Measurements from ENCODE around the gene OXSR1. TPM values are rescaled to one million over a fixed set of nuclear protein-coding genes. Genes with fewer than 3 reads are reported as not detected.

OXSR1 gene
- 43.1 TPM for polyA plus RNA-seq (2013, experiment 1 of 2; ENCODE audit: insufficient read length)
- 41.0 TPM for polyA plus RNA-seq (2013, experiment 2 of 2; ENCODE audit: insufficient read length)

DNA sequence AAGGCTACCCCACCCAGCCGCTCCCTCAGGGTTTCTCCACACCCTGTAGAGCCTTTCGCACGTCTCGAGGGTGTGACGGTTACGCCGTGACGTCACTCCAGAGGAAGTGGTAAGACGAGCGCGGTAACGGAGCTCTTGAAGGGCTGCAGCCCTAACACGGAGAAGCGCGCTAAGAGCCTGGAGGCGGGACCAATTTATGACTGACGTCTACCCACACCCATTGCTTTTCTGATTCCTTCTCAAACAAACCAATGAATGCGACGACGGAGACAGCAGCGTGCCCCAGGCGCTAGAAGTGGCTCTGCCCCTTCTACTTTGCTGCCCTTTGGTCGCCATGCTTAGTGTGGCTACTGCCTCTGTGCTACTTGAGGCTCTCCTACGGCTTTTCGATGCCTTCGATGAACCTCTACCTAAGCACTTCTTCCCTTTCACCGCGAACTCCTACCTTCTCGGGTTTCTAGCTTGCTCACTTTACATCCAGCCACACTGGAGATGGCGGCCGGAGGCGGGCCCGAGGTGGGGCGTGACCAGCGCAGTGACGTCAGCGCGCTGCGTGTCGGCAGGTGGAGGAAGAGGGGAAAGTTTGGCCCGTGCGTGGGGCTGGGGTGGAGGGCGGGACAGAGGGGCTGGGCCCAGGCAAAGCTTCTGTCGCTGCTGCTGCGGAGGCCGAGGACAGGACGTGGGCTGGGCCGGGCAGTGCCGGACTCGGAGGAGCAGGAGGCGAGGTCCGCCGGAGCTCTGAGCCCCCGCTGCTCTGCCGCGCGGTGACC, at the start of gene OXSR1:
Gene OXSR1 (plus strand): TSS at position 586 of the 770 bp plus-strand sequence. CDS start 340 bp downstream, outside the sequence.
- DNase-seq: peak; percentile 100

DNA sequence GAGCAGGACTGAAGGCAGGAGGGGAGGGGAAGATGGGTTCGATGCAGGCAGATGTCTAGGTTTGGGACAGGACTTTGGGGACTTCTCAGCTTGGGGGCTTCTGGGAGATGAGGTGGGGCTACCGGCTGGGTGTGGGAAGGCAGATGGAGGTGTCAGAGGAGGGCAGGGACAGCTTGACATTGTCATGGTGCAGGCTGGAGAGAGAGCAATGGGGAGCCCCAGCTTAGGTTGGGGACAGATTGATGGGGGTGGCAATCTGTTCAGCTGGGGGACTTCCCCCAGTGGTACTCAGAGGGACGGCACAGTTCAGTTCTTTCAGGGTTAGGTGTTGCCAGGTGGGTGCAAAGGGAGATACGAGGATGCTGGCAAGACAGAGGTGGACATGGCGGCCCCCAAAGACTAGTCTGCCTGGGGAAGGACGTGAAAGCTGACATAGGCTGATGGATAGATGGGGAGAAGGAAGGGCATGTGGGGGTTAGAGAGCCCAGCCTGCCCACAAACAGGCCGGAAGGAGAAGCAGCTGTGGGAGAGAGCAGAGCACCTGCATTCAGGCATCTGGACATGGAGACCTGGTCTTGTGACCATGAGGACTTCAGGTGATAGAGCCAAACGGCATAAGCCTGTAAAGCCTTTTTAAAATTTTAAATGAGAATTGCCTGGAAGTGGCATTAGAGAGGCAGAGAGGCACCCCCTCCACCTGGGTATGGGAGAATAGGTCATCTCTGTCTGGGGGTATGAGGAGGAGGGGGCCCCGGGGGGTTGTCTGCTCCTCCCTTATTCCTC, 49.5 kb upstream of the OXSR1 start:
- DNase-seq: no peak

DNA sequence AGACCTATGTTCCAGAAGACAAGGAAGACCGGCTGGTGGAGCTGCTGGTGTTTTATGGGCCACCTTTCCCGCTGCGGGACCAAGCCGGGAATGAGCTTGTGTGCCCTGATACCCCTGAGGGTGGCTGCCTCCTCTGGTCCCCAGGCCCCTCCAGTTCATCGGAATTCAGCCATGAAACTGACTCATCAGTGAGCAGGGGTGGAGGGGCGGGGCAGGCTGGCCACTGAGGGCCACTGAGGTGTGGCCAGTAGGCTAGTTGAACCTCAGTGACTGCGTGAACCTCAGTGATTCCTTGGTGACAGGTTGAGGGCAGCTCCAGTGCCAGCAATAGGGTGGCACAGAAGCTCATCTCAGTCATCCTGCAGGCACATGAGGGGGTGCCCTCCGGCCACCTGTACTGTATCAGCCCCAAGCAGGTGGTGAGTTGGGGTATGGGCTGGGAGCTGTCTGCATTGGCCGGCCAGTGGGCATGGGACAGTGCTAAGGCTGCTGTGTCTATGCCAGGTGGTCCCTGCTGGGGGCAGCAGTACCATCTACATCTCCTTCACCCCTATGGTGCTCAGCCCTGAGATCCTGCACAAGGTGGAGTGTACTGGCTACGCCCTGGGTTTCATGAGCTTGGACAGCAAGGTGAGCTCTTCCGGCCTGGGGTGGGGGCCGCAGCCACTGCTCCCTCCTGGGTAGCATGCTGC, 48.7 kb upstream of the OXSR1 start:
- DNase-seq: no peak

DNA sequence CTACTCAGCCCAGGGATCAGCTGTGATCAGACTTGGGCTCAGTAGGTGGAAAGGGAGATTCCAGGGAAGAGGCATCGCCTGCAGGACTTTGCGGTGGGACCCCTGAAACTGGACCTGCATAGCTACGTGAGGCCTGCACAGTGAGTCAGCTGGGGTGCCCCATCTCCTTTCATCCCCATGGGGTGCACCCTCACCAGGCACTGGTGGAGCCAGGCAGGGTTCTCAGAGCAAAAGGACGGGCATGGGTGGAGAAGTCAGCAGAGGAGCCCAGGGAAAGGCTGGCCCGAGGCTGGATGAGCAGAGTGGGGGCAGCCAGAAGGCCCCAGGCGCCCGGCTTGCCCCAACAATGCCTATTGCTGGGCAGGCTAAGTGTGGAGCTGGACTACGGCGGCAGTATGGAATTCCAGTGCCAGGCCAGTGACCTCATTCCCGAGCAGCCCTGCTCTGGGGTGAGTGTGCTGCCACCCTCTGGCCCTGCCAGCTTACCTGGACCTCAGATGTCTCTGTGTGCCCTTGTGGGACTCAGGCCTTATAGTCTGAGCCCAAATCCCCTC, 48.1 kb upstream of the OXSR1 start:
- DNase-seq: no peak

DNA sequence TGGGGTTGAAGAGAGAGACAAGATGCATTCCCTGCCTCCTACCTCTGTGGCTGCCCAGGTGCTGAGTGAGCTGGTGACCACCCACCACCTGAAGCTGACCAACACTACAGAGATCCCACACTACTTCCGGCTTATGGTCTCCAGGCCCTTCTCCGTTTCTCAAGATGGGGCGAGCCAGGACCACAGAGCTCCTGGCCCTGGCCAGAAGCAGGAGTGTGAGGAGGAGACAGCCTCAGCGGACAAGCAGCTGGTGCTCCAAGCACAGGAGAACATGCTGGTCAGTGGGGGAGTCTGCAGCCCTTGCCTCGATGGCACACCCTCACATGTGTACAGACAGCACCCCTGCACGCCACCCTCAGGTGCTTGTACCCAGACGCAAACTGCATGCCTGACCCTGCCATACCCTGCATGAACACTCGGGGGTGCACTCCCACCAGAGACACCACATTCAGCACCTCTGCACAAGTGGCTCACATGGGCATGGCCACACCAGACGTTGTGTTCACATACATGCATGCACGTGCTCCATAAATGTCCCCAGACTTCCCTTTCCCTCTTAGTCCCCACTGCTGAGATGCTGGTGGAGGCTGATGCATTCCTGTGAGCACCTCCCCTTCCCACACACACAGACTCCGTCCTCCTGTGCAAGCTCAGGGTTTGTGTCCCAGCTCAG, 47.5 kb upstream of the OXSR1 start:
- peak; percentile 48 for DNase-seq

DNA sequence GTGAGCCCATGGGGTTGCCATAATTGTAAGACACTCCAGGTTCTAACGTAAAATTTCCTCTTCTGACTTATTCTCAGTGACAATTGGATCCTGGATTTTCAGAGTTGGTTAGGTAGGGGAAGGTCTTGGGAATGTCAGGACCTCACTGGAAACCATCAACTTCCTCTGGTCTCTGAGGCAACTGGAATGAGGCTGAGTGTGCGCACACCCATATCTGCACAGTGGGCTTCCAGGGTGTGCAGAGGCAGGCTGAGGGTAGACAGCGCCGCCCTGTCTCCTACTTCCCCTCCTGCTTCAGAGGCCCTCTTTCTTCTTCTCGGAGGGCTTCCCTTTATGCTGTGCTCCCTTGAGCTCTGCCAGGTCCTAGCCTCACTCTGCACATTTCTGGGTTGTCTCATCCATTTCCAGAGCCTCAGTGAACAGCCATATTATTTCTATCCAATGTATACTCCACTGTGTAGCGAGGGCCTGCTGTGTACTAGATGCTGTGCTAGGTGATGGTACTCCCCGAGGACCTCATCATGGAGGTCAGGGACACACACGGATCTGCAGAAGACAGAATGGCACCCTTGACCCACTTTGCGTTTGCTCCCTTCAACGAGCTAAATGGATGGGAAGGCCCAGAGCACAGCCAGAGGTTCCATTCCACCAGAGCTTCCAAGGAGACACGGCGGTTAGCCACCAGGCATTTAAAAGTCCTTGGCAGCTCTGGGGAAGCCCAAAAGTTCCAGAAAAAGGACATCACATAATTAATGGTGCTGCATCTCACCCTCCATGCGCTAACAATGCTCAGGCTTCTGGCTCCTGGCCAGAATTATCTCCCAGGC, 46.7 kb upstream of the OXSR1 start:
- DNase-seq: no peak

DNA sequence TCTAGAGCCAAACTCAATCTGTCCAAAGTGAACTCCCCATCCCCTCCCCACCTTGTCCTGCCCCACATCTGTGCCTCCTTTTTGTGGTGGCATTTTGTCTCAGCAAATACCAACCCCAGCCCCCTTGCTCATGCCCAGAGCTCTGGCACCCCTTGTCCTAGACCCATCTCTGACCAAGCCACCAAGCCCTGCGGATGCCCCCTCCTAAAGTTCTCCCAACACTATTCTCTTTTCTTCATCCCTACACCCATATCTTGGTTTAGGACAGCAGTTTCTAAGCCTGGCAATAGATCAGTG, 46.1 kb upstream of the OXSR1 start:
- DNase-seq: no peak

DNA sequence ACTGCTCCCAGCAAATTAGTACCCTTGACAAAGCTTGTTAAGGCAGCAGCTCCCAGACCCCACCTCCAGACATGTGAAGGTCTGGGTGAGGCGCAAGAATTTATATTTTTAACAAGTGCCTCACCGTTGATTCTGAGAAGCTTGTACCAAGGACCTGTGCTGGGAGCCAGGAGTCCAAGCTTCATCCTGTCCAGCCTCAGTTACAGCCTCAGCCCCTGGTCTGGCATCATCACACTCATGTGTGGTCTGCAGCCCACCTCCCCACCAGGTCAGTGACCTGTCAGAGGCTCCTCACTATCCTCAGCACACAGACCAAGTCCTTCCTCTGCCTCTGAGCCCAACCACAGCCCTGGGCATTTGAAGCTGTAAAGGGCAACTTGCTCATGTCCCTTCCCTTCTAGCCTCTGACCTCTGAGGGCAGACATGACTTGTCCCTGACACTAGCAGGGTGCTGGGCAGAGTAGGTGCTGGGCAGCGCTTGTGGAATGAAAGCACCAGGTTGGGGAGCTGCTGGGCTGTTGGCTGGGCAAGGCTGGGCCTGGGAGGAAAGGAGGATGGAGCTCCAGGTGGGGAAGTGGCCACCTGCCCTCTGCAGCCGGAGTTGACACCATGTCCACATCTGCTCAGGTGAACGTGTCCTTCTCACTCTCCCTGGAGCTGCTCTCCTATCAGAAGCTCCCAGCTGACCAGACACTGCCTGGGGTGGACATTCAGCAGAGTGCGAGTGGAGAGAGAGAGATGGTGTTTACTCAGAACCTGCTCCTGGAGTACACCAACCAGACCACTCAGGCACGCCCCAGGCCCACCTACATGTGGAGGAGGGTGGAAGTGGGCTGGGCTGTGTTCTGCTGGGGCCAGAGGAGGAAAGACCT, 45.3 kb upstream of the OXSR1 start:
- no peak for DNase-seq

DNA sequence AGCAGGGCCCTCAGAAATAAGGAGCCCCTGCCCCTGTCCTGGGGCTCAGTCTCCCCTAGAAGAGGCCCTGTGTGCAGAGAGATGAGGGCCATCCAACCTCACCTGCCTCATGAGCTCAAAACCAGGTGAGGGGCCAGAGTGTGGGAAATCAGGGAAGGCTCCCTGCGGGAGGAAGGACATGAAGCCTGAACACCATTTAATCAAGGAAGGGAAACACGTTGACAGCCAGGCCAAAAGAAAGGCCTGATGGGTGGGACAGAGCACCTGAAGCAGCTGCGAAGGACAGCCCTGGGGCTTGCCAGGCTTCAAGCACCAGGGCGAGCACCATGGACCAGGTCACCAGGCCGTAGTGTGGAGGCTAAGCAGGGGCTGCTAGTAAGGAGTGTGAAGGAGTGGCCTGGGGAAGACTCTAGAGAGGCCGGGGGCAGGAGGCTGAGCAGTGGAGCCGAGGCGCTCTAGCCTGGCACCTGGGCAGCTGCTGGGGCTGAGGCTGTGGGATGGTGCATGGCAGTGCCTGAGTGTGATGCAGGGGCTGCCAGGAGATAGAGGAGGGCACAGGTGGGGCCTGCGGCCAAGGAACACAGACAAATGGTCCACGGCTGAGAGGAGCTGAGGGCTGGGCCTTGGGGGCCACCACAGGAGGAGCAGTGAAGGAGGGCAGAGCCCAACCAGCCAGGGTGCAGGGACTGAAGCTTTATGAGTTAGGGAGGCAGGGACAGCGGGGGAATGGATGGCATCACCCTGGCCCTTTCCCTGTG, 44.5 kb upstream of the OXSR1 start:
- DNase-seq: no peak

DNA sequence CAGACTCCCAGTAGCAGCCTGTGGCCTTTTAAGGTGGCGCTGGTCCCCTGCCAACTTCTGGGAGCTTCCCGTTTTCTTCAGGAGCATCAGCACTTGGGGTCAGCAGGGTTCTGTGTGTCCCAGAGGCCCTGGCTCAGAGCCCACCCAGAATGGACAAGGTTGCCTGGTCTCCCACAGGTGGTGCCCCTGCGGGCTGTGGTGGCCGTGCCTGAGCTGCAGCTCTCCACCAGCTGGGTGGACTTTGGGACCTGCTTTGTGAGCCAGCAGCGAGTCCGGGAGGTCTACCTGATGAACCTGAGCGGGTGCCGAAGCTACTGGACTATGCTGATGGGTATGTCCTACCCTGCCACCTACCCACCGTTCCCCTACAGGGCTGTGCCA, 43.9 kb upstream of the OXSR1 start:
- no peak for DNase-seq

DNA sequence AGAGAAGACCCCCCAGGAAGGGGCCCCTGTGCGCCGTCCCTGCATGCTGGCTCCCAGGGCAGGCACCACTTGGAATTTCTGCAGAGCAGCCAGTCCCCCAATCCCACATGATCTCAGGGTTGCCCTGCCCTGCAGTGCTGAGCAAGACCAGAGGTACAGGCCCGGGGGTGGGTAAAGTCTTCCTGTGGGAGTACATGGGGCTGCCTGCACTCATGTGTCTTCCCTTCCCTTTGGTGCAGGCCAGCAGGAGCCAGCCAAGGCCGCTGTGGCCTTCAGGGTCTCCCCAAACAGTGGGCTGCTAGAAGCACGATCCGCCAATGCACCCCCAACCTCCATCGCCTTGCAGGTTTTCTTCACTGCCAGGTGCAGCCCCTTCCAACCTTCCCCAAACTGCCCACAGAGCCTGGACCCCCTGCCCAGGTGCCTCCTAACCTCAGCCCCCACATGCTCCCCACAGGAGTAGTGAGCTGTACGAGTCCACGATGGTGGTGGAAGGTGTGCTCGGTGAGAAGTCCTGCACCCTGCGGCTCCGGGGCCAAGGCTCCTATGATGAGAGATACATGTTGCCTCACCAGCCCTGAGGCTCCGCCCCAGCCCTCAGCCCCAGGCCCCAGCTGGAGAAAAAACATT, 43.4 kb upstream of the OXSR1 start:
- DNase-seq: no peak

DNA sequence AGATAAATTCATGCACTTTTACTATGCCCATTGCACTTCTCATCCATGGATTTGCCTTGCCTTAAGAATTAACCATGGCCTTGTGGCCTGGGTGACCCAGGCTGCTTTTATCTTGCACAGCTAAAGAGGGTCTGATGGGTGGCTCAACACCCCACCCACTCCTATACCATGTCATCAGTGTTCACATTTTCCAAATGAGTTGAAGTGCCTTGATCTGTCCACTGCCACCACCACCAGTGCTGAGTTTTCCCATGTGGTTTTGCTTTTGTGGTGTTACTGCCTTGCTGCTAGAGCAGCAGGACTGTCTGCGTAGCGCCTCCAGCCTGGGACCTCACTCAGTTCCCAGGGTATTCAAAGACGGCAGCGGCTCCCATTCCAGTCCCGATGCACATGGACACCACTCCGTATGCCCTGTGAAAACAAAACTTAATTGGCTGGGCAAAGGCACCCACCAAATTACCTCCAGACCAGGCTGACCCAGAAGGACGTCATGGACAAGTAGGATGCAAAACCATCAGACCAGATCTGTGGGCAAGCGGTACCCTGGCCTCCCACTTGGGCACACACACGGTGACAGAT, 42.5 kb upstream of the OXSR1 start:
- no peak for DNase-seq

DNA sequence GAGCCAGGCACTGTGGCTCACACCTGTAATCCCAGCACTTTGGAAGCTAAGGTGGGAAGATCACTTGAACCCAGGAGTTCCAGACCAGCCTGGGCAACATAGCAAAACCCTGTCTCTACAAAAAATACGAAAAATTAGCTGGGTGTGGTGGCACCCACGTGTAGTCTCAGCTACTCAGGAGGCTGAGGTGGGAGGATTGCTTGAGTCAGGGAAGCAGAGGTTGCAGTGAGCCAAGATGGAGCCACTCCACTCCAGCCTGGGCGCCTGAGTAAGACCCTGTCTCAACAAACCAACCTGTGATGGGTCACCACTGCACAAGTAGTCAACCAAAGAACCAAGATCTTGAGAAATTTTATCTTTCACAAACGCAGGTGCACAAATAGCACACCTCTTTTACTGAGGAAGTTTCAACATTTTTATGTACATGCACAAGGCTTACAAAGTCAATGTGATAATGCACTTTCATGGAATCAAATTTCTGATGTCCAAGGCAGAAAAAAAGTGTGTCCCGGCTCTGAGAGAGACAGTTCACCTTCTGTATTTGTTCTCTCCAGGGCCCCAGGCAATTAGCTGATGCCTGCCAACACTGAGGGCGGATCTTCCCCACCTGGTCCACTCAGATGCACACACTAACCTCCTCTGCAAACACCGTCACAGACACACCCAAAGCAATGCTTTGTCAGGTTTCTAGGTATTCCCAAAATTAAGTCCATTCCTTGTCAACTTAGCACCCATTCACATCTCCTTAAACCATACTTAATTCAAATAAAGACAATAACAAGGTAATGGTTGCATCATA, 40.8 kb upstream of the OXSR1 start:
- no peak for DNase-seq

DNA sequence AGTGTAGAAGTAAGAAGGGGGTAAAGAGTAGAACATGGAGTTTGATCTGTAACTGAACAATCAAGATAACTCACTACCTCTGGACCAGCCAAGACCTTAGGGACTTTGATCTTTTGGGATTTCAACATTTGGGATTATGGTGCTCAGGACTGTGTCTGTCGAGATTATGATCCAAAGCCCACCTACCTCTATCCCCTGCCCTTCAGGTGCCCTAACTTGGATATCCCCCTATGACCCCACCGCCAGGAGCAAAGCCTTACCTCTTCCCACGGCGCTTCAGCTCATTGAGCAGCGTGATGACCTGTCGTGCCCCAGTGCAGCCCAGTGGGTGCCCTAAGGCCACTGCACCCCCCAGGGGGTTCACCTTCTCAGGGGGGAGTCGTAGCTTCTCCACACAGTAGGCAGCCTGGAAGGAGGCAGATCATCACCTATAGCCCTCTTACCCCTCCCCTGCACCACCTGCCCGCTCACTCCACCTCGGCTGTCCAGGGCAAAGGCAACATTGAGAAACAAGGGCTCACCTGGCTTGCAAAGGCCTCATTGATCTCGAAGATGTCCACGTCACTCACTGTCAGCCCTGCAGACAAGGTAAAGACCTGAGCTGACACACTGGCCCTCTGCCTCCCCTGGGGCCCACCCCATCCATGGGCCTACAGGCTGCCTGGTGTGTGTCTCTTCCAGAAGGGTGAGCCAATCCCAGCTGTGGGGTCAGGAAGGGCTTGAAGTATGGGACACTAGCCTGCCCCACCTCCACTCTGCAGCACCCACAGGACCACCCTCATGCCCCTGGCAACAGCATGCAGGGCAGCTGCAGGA, 39.8 kb upstream of the OXSR1 start:
- no peak for DNase-seq

DNA sequence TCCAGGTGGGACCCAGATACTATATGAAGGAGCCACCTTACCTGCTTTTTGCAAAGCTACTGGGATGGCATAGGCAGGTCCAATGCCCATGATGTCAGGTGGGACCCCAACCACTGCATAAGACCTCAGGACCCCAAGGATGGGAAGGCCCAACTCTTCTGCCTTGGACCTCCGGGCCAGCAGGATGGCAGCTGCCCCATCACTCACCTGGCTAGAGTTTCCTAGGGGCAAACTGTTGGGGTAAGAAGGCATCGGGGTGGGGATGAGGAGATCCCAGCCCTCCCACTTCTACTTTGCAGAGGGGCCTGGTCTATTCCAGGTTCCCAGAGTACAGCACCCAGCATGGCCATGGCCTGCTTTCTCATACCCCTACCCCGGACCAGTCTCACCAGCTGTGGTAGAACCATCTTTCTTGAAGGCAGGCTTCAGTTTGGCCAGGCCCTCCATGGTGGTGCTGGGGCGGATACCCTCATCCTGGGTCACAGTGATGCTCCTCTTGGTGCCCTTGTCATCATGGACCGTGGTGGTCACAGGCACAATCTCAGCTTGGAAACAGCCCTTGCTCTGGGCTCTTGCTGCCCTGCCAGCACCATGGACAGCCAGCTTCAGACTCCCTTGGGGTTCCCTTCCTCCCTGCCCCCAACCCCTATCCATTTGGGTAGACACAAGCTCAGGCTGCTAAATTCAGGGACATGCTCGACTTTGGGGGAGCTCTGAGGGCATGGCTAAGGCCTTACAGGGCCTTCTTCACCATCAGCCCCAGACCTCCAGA, 39.0 kb upstream of the OXSR1 start:
- no peak for DNase-seq

DNA sequence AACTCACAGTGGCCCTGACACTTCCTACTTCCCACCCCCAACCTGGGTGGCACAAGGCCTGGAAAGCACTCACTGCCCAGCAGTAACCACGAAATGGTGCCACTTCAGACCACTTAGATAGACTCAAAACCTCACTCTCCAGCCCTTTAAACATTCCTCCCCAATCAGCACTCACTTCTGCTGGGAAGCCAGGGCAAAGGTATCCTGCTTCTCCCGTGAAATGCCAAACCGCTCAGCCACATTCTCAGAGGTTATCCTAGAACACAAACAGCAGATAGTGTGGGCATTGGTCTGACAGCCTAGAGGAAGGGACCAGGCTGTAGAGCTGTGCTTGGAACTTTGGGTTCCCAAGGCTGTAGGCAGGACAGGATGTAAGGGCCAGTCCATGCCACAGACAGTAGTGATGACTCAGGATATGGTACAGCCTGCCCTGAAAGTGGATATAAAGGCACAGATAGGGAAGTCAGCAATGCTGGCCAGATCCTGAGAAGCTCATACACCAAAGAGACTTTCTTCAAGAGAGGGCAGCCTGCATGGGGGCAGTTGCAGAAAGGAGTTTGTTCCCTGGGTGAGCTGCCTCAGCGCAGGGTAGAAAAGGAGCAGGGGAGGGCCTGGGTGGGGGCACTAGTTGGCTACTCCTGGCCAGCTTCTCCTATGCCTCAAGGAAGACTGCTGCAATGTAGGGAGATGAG, 37.6 kb upstream of the OXSR1 start:
- DNase-seq: no peak

Data from fibroblast of skin of abdomen (primary cell).